WTC11 (cell line): ENCODE measurements around the gene ITGA3. TPM values are rescaled to one million over a fixed set of nuclear protein-coding genes. Genes with fewer than 3 reads are reported as not detected.
A peak's percentile ranks its signal among the peaks of the same experiment; 100 is the strongest.

Experiments used
- CREM ChIP-seq: sonication (generic); formaldehyde crosslinking; IDR thresholded peaks from 2 replicates; pipeline ENCODE4 v1.8.1; 2022; ENCODE audit warnings: mild to moderate bottlenecking, missing genetic modification reagents, moderate library complexity
- FOXP1 ChIP-seq: sonication (generic); formaldehyde crosslinking; IDR thresholded peaks from 2 replicates; pipeline ENCODE4 v1.8.0; 2022; ENCODE audit warnings: missing genetic modification reagents, mild to moderate bottlenecking, moderate library complexity, borderline replicate concordance
- GTF2I ChIP-seq: fragments of 250-450 bp; sonication (Bioruptor Pico); conservative IDR thresholded peaks from 2 replicates; pipeline ENCODE4 v1.4.0; 2021; ENCODE audit warnings: mild to moderate bottlenecking
- HMGA2 ChIP-seq: fragments of 250-450 bp; sonication (Bioruptor Pico); IDR thresholded peaks from 2 replicates; pipeline ENCODE4 v1.4.0; 2021; ENCODE audit warnings: mild to moderate bottlenecking, moderate library complexity
- IRF2 ChIP-seq: sonication (generic); formaldehyde crosslinking; IDR thresholded peaks from 2 replicates; pipeline ENCODE4 v1.8.0; 2022; ENCODE audit warnings: low read depth, missing genetic modification reagents, borderline replicate concordance
- KAT7 ChIP-seq: sonication (generic); formaldehyde crosslinking; IDR thresholded peaks from 2 replicates; pipeline ENCODE4 v1.8.1; 2023; ENCODE audit warnings: missing genetic modification reagents, mild to moderate bottlenecking, borderline replicate concordance
- MYBL2 ChIP-seq: sonication (generic); formaldehyde crosslinking; IDR thresholded peaks from 2 replicates; pipeline ENCODE4 v1.8.1; 2023; ENCODE audit warnings: mild to moderate bottlenecking, moderate library complexity, missing genetic modification reagents
- NR2C2 ChIP-seq: sonication (generic); formaldehyde crosslinking; IDR thresholded peaks from 2 replicates; pipeline ENCODE4 v1.8.0; 2022; ENCODE audit warnings: mild to moderate bottlenecking, missing genetic modification reagents
- SMAD3 ChIP-seq: sonication (generic); formaldehyde crosslinking; IDR thresholded peaks from 2 replicates; pipeline ENCODE4 v1.8.0; 2022; ENCODE audit warnings: missing genetic modification reagents, mild to moderate bottlenecking, borderline replicate concordance
- TEAD4 ChIP-seq: sonication (generic); formaldehyde crosslinking; IDR thresholded peaks from 2 replicates; pipeline ENCODE4 v1.8.0; 2022; ENCODE audit warnings: mild to moderate bottlenecking, missing genetic modification reagents
- ZBTB21 ChIP-seq: sonication (generic); formaldehyde crosslinking; IDR thresholded peaks from 2 replicates; pipeline ENCODE4 v1.8.1; 2023; ENCODE audit warnings: mild to moderate bottlenecking, missing genetic modification reagents, borderline replicate concordance
- ZNF416 ChIP-seq: fragments of 250-450 bp; sonication (Bioruptor Pico); IDR thresholded peaks from 2 replicates; pipeline ENCODE4 v1.9.0; 2021; ENCODE audit warnings: mild to moderate bottlenecking, inconsistent platforms
- total RNA-seq: library from RNA; stranded (reverse); gene quantifications from 3 replicates; pipeline ENCODE4 v1.2.3, GENCODE V29; 2021
- TF ChIP-seq, protein P1 (sequence below): sonication (generic); formaldehyde crosslinking; IDR thresholded peaks from 2 replicates; pipeline ENCODE4 v1.8.0; 2022; ENCODE audit warnings: missing genetic modification reagents
- TF ChIP-seq, protein P2 (sequence below): fragments of 200-600 bp; IDR thresholded peaks from 2 replicates; pipeline ENCODE4 v1.8.0; 2022; ENCODE audit warnings: antibody characterized with exemption
- TF ChIP-seq, protein P3 (sequence below): sonication (generic); formaldehyde crosslinking; IDR thresholded peaks from 2 replicates; pipeline ENCODE4 v1.8.0; 2023; ENCODE audit warnings: missing genetic modification reagents, mild to moderate bottlenecking, borderline replicate concordance
- TF ChIP-seq, protein P4 (sequence below): fragments of 250-450 bp; sonication (Bioruptor Pico); IDR thresholded peaks from 2 replicates; pipeline ENCODE4 v1.9.0; 2021; ENCODE audit warnings: mild to moderate bottlenecking
- TF ChIP-seq, protein P5 (sequence below): sonication (generic); formaldehyde crosslinking; IDR thresholded peaks from 2 replicates; pipeline ENCODE4 v1.8.0; 2023; ENCODE audit warnings: mild to moderate bottlenecking, missing genetic modification reagents
- TF ChIP-seq, protein P6 (sequence below): sonication (generic); formaldehyde crosslinking; IDR thresholded peaks from 2 replicates; pipeline ENCODE4 v1.8.1; 2023; ENCODE audit warnings: mild to moderate bottlenecking, missing genetic modification reagents
- TF ChIP-seq, protein P7 (sequence below): sonication (generic); formaldehyde crosslinking; IDR thresholded peaks from 2 replicates; pipeline ENCODE4 v1.8.1; 2023; ENCODE audit warnings: mild to moderate bottlenecking, moderate library complexity, missing genetic modification reagents

The ITGA3 gene
- total RNA-seq, 1 experiment from 2014 or later, result 35.3 TPM

DNA sequence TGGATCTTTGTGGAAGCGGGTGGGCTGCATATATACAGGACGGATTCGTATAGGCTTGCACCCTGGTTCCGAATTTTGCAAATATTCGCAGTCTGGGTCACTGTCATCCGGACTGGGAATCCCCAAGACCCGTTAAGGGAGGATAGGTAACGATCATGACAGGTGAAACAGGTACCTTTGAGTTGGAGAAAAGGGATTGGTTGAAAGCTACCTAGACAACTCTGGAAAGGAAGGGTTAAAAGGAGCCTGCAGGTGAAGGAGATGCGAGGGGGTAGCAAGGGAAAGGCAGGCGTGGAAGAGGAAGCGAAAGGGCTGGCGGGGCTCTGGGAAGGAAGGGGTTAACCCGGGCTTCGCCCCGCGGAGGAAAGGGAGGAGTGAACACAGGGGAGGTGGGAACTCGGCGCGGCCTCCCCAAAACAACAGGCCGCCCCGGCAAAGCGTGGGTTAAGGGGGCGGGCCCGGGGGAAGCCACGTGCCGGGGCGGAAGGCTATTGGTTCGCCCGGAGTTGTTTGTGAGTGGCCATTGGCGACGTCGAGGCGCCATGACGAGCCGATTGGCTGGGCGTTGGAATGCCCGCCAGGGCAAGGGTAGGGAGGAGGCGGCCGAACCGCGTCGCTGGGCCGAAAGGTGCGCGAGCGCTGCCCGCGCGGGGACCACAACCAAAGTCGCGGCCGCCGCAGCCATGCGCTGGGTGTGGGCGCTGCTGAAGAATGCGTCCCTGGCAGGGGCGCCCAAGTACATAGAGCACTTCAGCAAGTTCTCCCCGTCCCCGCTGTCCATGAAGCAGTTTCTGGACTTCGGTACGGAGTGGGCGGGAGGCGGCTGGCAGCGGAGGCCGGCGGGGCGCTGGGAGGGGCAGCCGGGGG is 39.1 kb downstream of the ITGA3 start, which contains the start of gene PDK2 (continued):
- TF ChIP-seq, protein P1, sequence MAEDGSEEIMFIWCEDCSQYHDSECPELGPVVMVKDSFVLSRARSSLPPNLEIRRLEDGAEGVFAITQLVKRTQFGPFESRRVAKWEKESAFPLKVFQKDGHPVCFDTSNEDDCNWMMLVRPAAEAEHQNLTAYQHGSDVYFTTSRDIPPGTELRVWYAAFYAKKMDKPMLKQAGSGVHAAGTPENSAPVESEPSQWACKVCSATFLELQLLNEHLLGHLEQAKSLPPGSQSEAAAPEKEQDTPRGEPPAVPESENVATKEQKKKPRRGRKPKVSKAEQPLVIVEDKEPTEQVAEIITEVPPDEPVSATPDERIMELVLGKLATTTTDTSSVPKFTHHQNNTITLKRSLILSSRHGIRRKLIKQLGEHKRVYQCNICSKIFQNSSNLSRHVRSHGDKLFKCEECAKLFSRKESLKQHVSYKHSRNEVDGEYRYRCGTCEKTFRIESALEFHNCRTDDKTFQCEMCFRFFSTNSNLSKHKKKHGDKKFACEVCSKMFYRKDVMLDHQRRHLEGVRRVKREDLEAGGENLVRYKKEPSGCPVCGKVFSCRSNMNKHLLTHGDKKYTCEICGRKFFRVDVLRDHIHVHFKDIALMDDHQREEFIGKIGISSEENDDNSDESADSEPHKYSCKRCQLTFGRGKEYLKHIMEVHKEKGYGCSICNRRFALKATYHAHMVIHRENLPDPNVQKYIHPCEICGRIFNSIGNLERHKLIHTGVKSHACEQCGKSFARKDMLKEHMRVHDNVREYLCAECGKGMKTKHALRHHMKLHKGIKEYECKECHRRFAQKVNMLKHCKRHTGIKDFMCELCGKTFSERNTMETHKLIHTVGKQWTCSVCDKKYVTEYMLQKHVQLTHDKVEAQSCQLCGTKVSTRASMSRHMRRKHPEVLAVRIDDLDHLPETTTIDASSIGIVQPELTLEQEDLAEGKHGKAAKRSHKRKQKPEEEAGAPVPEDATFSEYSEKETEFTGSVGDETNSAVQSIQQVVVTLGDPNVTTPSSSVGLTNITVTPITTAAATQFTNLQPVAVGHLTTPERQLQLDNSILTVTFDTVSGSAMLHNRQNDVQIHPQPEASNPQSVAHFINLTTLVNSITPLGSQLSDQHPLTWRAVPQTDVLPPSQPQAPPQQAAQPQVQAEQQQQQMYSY (CRISPR knock-in tag), result no peak
- TF ChIP-seq SMAD3, result peak; percentile 29; the same call in 1 of the 2 replicates
- TF ChIP-seq HMGA2 (CRISPR knock-in tag), result no peak
- TF ChIP-seq TEAD4 (CRISPR knock-in tag), result peak; percentile 61; the same call in 1 of the 2 replicates
- no peak for TF ChIP-seq ZBTB21 (CRISPR knock-in tag)
- 0 out of 2 replicates have a peak, but pooled peaks have one; percentile 32 for TF ChIP-seq CREM
- TF ChIP-seq GTF2I, result no peak
- TF ChIP-seq, protein P2, sequence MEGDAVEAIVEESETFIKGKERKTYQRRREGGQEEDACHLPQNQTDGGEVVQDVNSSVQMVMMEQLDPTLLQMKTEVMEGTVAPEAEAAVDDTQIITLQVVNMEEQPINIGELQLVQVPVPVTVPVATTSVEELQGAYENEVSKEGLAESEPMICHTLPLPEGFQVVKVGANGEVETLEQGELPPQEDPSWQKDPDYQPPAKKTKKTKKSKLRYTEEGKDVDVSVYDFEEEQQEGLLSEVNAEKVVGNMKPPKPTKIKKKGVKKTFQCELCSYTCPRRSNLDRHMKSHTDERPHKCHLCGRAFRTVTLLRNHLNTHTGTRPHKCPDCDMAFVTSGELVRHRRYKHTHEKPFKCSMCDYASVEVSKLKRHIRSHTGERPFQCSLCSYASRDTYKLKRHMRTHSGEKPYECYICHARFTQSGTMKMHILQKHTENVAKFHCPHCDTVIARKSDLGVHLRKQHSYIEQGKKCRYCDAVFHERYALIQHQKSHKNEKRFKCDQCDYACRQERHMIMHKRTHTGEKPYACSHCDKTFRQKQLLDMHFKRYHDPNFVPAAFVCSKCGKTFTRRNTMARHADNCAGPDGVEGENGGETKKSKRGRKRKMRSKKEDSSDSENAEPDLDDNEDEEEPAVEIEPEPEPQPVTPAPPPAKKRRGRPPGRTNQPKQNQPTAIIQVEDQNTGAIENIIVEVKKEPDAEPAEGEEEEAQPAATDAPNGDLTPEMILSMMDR, result no peak
- TF ChIP-seq, protein P3, sequence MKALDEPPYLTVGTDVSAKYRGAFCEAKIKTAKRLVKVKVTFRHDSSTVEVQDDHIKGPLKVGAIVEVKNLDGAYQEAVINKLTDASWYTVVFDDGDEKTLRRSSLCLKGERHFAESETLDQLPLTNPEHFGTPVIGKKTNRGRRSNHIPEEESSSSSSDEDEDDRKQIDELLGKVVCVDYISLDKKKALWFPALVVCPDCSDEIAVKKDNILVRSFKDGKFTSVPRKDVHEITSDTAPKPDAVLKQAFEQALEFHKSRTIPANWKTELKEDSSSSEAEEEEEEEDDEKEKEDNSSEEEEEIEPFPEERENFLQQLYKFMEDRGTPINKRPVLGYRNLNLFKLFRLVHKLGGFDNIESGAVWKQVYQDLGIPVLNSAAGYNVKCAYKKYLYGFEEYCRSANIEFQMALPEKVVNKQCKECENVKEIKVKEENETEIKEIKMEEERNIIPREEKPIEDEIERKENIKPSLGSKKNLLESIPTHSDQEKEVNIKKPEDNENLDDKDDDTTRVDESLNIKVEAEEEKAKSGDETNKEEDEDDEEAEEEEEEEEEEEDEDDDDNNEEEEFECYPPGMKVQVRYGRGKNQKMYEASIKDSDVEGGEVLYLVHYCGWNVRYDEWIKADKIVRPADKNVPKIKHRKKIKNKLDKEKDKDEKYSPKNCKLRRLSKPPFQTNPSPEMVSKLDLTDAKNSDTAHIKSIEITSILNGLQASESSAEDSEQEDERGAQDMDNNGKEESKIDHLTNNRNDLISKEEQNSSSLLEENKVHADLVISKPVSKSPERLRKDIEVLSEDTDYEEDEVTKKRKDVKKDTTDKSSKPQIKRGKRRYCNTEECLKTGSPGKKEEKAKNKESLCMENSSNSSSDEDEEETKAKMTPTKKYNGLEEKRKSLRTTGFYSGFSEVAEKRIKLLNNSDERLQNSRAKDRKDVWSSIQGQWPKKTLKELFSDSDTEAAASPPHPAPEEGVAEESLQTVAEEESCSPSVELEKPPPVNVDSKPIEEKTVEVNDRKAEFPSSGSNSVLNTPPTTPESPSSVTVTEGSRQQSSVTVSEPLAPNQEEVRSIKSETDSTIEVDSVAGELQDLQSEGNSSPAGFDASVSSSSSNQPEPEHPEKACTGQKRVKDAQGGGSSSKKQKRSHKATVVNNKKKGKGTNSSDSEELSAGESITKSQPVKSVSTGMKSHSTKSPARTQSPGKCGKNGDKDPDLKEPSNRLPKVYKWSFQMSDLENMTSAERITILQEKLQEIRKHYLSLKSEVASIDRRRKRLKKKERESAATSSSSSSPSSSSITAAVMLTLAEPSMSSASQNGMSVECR (CRISPR knock-in tag), result 0 out of 2 replicates have a peak, but pooled peaks have one; percentile 42
- no peak for TF ChIP-seq ZNF416 (CRISPR knock-in tag)
- TF ChIP-seq IRF2 (CRISPR knock-in tag), result no peak
- TF ChIP-seq, protein P4, sequence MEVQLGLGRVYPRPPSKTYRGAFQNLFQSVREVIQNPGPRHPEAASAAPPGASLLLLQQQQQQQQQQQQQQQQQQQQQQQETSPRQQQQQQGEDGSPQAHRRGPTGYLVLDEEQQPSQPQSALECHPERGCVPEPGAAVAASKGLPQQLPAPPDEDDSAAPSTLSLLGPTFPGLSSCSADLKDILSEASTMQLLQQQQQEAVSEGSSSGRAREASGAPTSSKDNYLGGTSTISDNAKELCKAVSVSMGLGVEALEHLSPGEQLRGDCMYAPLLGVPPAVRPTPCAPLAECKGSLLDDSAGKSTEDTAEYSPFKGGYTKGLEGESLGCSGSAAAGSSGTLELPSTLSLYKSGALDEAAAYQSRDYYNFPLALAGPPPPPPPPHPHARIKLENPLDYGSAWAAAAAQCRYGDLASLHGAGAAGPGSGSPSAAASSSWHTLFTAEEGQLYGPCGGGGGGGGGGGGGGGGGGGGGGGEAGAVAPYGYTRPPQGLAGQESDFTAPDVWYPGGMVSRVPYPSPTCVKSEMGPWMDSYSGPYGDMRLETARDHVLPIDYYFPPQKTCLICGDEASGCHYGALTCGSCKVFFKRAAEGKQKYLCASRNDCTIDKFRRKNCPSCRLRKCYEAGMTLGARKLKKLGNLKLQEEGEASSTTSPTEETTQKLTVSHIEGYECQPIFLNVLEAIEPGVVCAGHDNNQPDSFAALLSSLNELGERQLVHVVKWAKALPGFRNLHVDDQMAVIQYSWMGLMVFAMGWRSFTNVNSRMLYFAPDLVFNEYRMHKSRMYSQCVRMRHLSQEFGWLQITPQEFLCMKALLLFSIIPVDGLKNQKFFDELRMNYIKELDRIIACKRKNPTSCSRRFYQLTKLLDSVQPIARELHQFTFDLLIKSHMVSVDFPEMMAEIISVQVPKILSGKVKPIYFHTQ (CRISPR knock-in tag), result no peak
- TF ChIP-seq, protein P5, sequence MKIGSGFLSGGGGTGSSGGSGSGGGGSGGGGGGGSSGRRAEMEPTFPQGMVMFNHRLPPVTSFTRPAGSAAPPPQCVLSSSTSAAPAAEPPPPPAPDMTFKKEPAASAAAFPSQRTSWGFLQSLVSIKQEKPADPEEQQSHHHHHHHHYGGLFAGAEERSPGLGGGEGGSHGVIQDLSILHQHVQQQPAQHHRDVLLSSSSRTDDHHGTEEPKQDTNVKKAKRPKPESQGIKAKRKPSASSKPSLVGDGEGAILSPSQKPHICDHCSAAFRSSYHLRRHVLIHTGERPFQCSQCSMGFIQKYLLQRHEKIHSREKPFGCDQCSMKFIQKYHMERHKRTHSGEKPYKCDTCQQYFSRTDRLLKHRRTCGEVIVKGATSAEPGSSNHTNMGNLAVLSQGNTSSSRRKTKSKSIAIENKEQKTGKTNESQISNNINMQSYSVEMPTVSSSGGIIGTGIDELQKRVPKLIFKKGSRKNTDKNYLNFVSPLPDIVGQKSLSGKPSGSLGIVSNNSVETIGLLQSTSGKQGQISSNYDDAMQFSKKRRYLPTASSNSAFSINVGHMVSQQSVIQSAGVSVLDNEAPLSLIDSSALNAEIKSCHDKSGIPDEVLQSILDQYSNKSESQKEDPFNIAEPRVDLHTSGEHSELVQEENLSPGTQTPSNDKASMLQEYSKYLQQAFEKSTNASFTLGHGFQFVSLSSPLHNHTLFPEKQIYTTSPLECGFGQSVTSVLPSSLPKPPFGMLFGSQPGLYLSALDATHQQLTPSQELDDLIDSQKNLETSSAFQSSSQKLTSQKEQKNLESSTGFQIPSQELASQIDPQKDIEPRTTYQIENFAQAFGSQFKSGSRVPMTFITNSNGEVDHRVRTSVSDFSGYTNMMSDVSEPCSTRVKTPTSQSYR, result no peak
- TF ChIP-seq FOXP1, result peak; percentile 77; the same call in 1 of the 2 replicates
- no peak for TF ChIP-seq NR2C2
- no peak for TF ChIP-seq MYBL2 (CRISPR knock-in tag)
- TF ChIP-seq KAT7, result no peak
- TF ChIP-seq, protein P6, sequence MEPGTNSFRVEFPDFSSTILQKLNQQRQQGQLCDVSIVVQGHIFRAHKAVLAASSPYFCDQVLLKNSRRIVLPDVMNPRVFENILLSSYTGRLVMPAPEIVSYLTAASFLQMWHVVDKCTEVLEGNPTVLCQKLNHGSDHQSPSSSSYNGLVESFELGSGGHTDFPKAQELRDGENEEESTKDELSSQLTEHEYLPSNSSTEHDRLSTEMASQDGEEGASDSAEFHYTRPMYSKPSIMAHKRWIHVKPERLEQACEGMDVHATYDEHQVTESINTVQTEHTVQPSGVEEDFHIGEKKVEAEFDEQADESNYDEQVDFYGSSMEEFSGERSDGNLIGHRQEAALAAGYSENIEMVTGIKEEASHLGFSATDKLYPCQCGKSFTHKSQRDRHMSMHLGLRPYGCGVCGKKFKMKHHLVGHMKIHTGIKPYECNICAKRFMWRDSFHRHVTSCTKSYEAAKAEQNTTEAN (CRISPR knock-in tag), result no peak
- TF ChIP-seq, protein P7, sequence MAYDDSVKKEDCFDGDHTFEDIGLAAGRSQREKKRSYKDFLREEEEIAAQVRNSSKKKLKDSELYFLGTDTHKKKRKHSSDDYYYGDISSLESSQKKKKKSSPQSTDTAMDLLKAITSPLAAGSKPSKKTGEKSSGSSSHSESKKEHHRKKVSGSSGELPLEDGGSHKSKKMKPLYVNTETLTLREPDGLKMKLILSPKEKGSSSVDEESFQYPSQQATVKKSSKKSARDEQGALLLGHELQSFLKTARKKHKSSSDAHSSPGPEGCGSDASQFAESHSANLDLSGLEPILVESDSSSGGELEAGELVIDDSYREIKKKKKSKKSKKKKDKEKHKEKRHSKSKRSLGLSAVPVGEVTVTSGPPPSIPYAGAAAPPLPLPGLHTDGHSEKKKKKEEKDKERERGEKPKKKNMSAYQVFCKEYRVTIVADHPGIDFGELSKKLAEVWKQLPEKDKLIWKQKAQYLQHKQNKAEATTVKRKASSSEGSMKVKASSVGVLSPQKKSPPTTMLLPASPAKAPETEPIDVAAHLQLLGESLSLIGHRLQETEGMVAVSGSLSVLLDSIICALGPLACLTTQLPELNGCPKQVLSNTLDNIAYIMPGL (CRISPR knock-in tag), result no peak
